HG02610 (cell line): ENCODE data around the gene DUSP11.
"Not testable (repeated sequence)": the region's sequence is repeated elsewhere in the genome, so short reads cannot be mapped to it uniquely, and the experiment has no call there.

ENCODE experiments used
- ATAC-seq: cut with Tn5 transposase; IDR thresholded peaks from one replicate; pipeline ENCODE4 v1.9.1; 2021; ENCODE audit warnings: mild to moderate bottlenecking, moderate library complexity; ENCODE audit not compliant: unreplicated experiment

DUSP11 gene

GRCh38 chr2:73776381-73776780 lies 3.5 kb downstream of the DUSP11 start:
- ATAC-seq: no peak

DNA sequence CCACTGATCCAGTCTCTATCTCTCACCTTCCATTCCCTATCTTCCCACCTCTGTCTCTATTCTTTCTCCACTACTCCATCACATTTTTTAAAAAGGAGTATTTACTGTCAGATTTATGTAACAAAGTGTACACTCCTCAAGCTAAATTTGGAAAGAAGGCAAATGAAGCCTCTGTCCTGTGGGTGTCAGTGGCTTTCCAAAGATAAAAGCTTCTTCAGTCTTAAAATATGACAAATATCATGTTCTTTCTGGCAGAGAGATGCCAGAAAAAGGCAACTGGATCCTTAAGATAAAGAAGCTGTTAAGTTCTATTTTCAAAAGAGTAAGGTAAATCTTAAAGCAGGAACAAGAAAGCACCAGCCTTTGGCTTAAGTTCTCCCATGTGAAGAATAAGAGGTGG lies 7.1 kb downstream of the DUSP11 start:
- ATAC-seq: no peak

DNA sequence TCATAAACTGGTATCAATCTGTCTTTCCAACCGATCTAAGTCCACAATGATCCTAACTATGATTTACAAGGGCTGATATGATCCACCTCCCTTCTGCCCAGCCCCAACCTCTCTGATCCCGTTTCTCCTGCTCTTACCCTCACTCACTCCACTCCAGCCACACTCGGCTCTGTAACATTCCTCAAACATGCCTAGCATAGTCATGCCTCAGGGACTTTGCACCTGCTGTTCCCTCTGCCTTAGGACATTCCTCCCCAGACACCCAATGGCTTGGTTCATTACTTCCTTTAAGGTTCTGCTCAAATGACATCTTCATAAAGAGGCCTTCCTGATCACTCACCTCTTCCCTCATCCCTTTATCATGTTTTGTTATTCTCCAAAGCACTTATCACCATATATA lies 9.2 kb downstream of the DUSP11 start:
- ATAC-seq: no peak

- no peak for ATAC-seq
These were observed 12.9 kb downstream of the DUSP11 start for GRCh38 chr2:73766994-73767393.

GRCh38 chr2:73766349-73766748 lies 13.6 kb downstream of the DUSP11 start:
- ATAC-seq: no peak

GRCh38 chr2:73764945-73765344 lies 15.0 kb downstream of the DUSP11 start:
- ATAC-seq: no peak

DNA sequence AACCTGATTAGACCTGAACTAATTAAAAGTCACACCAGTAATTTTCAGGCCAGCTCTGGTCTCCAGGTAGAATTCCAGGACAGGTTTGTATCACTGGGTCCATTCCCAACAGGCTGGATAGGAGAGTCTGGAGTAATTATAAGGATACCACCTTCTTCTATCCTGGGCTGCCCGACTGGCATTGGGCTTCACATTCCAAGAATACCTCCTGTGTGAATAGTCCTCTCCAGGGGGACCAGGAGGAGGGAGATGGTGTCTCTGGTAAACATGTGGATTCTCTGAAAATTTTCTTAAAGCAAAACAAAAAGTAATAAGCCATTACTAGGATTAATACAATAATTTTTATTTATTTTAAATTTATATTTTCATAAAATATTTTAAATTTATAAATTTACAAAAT lies 17.3 kb downstream of the DUSP11 start:
- ATAC-seq: no peak

- ATAC-seq: no peak
These were observed 20.0 kb downstream of the DUSP11 start for GRCh38 chr2:73759904-73760303.

GRCh38 chr2:73759285-73759764 lies 20.6 kb downstream of the DUSP11 start:
- no peak for ATAC-seq

GRCh38 chr2:73754332-73754731 lies 25.6 kb downstream of the DUSP11 start:
- ATAC-seq: not testable (repeated sequence)

GRCh38 chr2:73749314-73749713 lies 30.6 kb downstream of the DUSP11 start:
- ATAC-seq: no peak

DNA sequence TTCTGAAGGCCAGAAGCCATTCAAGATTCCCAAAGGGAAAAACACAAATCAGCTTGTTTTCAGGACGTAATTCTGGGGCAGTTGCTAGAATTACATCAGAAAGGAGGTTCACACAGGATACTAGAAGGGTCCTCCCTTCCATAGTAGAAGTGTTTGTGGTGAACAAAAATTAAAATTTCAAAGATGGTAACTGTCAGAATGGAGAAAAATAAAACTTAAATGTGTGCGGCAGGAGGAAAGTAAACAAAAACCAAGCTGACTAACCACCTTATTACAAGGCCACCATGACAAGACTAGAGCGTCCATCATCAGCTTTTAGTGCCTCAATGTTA lies 33.1 kb downstream of the DUSP11 start:
- no peak for ATAC-seq

GRCh38 chr2:73746015-73746876 lies 33.7 kb downstream of the DUSP11 start:
- no peak for ATAC-seq

- ATAC-seq: no peak
These were observed 39.1 kb downstream of the DUSP11 start for GRCh38 chr2:73740767-73741166.

DNA sequence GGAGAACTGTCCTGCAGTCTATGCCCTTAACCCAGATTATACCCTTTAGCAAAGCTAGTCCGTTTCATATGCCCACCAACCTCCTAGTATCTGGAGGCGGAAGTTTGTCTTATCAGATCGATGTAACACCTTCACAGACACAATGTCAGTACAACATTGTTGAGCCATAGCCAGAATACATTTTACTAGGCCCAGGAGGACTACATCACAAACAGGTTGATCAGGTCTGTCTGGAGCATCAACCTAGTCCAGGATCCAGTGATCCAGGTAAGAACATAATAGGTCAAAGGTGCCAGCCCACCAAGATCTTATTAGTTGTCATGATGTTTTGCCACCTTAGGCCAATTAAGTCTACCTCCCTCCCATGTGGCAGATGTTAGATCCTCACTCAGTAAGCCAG lies 40.8 kb downstream of the DUSP11 start:
- ATAC-seq: no peak

DNA sequence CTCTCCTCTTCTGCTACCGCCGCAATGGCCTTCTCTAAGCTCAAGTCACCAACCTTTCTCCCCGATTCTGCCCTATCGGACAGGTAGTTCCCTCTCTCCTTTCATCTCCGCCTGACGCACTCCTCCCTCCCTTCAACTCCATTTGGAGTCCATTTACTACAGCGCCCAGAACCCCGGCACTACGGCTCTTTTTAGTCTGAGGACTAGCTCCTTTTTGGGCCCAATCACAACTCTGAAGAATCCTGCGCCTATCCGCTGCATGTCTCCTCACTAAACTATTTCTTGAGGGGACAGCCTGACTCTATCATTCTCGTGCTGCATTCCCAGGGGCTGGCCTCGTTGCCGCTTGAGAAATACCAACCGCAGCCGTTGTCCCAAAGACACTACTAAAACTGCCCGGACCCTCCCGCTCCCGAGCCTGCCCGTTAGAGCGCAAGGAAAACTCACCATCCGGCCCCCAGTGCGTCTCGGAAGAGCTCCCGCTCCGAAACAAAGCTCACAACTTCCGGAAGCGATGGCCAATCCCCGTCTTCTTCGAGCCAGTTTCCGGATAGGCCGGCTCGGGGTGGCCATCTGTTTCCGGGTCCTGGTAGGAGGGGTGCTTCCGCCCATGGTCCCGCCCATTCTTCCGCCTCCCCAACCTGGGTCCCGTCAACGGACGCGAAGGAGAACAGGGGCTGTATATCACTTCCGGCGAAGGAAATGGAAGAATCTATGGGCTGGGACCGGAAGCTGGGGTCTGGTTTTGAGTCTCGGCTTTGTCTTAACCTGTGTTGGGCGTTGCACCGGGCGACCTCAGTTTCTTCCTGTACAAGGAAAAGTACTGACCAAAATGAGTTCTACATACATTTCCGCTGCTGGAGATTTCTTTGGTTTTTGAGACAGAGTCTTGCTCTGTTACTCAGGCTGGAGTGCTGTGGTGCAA lies 42.8 kb downstream of the DUSP11 start, which contains the start of gene TPRKB:
Gene TPRKB (minus strand): TSS at position 491 of the 925 bp plus-strand sequence. CDS start 2,776 bp downstream, outside the sequence.
- ATAC-seq: peak; percentile 98

DNA sequence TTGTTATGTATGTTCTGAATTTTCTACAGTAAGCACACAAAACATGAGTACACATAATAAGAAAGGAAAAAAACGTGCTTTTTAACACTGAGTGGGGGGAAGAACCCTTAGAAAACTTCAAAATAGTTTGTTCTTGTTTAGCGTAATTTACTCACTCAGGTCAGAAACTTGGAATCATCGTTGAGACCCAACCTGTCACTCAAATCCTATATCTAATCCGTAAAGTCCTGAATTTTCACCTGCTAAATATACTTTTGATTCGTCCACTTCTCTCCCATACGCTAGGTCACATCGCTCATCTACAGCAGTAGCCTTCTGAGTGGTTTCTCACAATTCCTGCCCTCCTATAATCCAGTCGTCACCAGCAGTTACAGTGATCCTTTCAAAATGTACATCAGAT lies 43.5 kb downstream of the DUSP11 start:
- no peak for ATAC-seq

- ATAC-seq: no peak
These were observed 49.1 kb downstream of the DUSP11 start for GRCh38 chr2:73730810-73731209.

DNA sequence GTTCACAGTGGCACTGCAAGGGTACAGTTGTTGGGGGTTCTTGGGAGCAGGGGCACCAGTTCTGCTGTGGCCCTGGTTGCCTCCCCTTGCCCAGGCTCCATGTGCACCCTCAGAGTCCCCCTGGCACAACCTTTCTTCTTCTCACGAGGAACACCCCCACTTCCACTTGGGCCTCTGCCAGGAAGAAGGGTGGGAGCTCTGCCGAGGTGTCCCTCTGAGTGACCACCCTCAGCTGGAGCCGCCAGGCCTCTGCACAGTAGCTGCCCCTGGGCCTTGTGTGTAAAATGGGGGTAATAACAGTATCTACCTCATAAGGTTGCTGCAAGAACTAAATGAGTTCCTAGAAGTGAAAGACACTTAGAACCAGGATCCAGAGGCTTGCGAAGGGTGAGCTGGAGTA lies 51.2 kb downstream of the DUSP11 start:
- ATAC-seq: no peak

DNA sequence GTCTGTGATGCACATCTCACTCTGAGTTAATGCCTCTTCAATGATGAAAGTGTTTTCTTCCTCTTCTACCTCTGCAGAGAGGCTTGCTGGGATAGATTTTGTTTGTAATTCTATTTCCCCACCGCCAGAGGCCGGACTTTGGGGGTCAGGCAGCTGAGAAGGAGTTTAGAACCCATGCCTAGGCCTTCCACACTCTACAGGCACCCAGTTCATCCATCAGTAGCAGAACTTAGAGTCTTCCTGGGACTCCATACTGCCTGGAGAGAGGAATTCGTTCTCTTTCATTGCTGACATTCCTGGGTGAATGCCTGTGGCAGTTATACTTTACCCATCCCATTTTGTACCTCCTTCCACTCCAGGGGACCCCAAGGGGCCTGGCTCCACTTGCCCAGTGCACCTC lies 51.9 kb downstream of the DUSP11 start:
- ATAC-seq: no peak

DNA sequence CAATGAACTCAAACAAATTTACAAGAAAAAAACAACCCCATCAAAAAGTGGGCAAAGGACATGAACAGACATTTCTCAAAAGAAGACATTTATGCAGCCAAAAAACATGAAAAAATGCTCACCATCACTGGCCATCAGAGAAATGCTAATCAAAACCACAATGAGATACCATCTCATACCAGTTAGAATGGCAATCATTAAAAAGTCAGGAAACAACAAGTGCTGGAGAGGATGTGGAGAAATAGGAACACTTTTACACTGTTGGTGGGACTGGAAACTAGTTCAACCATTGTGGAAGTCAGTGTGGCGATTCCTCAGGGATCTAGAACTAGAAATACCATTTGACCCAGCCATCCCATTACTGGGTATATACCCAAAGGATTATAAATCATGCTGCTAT lies 53.2 kb downstream of the DUSP11 start:
- ATAC-seq: not testable (repeated sequence)
